ENCODE results near the gene TACC3. TPM values are rescaled to one million over a fixed set of nuclear protein-coding genes. Genes with fewer than 3 reads are reported as not detected.

TACC3 gene
- total RNA-seq, 1 donor from 2014 or later = 20.5 TPM

GRCh38 chr4:1711571-1712215 lies 9.6 kb upstream of the TACC3 start:
- ATAC-seq (ENCODE audit: low read depth) = peak; percentile 4
- Mint-ChIP-seq H3K27ac (peak overlapping the region; percentile 86), H3K4me3 (peak overlapping the region; percentile 88), H3K27me3 (no peaks in the 10 kb centered on the region), H3K36me3 (ENCODE audit: low read depth) (peaks cover 38% of the 10 kb centered on the region), H3K4me1 (peaks cover 72% of the 10 kb centered on the region), H3K9me3 (no peaks in the 10 kb centered on the region)
- CTCF ChIA-PET = interaction anchor here (0.7 to 4.2 kb wide), 3 partner anchors 14 to 19 kb away, joined by 3 to 30 read pairs (median 3); no protein-coding TSS in a partner anchor
- no peak for DNase-seq
- no peak for TF ChIP-seq CTCF (IDR thresholded peaks at IDR 0.05)
- intact Hi-C loops (cut with micrococcal nuclease) = loop anchor here (1.0 to 10.0 kb wide), 9 partner anchors 10 to 1363 kb away; partner anchors contain the start of genes ATP5ME, FAM53A, HTT and HTT-AS
- POLR2A ChIA-PET = interaction anchor here (0.7 to 4.2 kb wide), 10 partner anchors 9 to 550 kb away, joined by 3 to 138 read pairs (median 4); partner anchors contain the start of genes FAM53A, LETM1, MXD4 and NSD2

GRCh38 chr4:1712216-1713002 lies 8.9 kb upstream of the TACC3 start, which contains the start of gene SLBP:
SLBP (minus strand) TSS chr4:1712319; CDS start chr4:1712188, 131 bp downstream.
- peak; percentile 97 for DNase-seq
- H3K27me3 Mint-ChIP-seq = no peaks in the 10 kb centered on the region
- no peaks in the 10 kb centered on the region for H3K9me3 Mint-ChIP-seq
- H3K4me3 Mint-ChIP-seq = peak within 1 kb of the TSS; percentile 94
- ChIA-PET CTCF (interaction anchor here (0.7 to 4.2 kb wide), 4 partner anchors 9 to 19 kb away, joined by 3 to 30 read pairs (median 3); partner anchors contain the start of genes TACC3 and TMEM129), POLR2A (interaction anchor here (0.6 to 4.2 kb wide), 13 partner anchors 8 to 550 kb away, joined by 3 to 138 read pairs (median 4); partner anchors contain the start of genes FAM53A, LETM1, MXD4 and NSD2)
- peaks cover 40% of the 10 kb centered on the region for H3K36me3 Mint-ChIP-seq (ENCODE audit: low read depth)
- no peak for TF ChIP-seq CTCF (IDR thresholded peaks at IDR 0.05)
- peak; percentile 87 for ATAC-seq (ENCODE audit: low read depth)
- H3K27ac Mint-ChIP-seq = peak within 1 kb of the TSS; percentile 93
- intact Hi-C loops (cut with micrococcal nuclease) = loop anchor here (1.0 to 10.0 kb wide), 9 partner anchors 9 to 1362 kb away; partner anchors contain the start of genes ATP5ME, FAM53A, HTT and HTT-AS
- peaks cover 73% of the 10 kb centered on the region for H3K4me1 Mint-ChIP-seq

GRCh38 chr4:1713003-1713851 lies 8.1 kb upstream of the TACC3 start:
- H3K4me1 Mint-ChIP-seq = peaks cover 78% of the 10 kb centered on the region
- ATAC-seq (ENCODE audit: low read depth) = no peak
- peaks cover 38% of the 10 kb centered on the region for H3K36me3 Mint-ChIP-seq (ENCODE audit: low read depth)
- no peaks in the 10 kb centered on the region for H3K27me3 Mint-ChIP-seq
- no peak for TF ChIP-seq CTCF (IDR thresholded peaks at IDR 0.05)
- peak overlapping the region; percentile 94 for H3K4me3 Mint-ChIP-seq
- H3K27ac Mint-ChIP-seq = peak overlapping the region; percentile 93
- intact Hi-C loops (cut with micrococcal nuclease) = loop anchor here (2.0 to 10.0 kb wide), 2 partner anchors 14 to 1362 kb away; partner anchors contain the start of genes HTT and HTT-AS
- POLR2A ChIA-PET = interaction anchor here (0.8 to 4.2 kb wide), 7 partner anchors 10 to 367 kb away, joined by 3 to 138 read pairs (median 4); partner anchors contain the start of genes FAM53A, TACC3, TMEM129 and UVSSA
- DNase-seq = no peak
- CTCF ChIA-PET = interaction anchor here (1.1 to 4.2 kb wide), 2 partner anchors 8 to 20 kb away, joined by 3 to 30 read pairs; partner anchors contain the start of genes TACC3 and TMEM129
- H3K9me3 Mint-ChIP-seq = no peaks in the 10 kb centered on the region

GRCh38 chr4:1714303-1715001 lies 6.9 kb upstream of the TACC3 start:
- Mint-ChIP-seq H3K9me3 (no peaks in the 10 kb centered on the region), H3K4me3 (peak overlapping the region; percentile 94), H3K27me3 (no peaks in the 10 kb centered on the region), H3K36me3 (ENCODE audit: low read depth) (peaks cover 38% of the 10 kb centered on the region), H3K27ac (peak overlapping the region; percentile 93), H3K4me1 (peaks cover 75% of the 10 kb centered on the region)
- no peak for TF ChIP-seq CTCF (IDR thresholded peaks at IDR 0.05)
- no peak for ATAC-seq (ENCODE audit: low read depth)
- DNase-seq = no peak
- ChIA-PET CTCF (interaction anchor here (4.2 kb wide), 1 partner anchor 21 kb away, joined by 30 read pairs; no protein-coding TSS in a partner anchor), POLR2A (interaction anchor here (0.9 to 4.2 kb wide), 2 partner anchors 9 to 21 kb away, joined by 4 to 138 read pairs; partner anchors contain the start of genes TACC3 and TMEM129)
- intact Hi-C loops (cut with micrococcal nuclease) = loop anchor here (10.0 kb wide), 1 partner anchor 1360 kb away; the partner anchor contains the start of genes HTT and HTT-AS
